Esophagus muscularis mucosa (tissue), 4 donors: ENCODE measurements around the gene GPR37L1. TPM values are rescaled to one million over a fixed set of nuclear protein-coding genes. Genes with fewer than 3 reads are reported as not detected.
A peak's percentile ranks its signal among the peaks of the same experiment; 100 is the strongest.

Experiments
- DNase-seq: peaks from one replicate; pipeline ENCODE4 v3.0.0-alpha.2; 2017; ENCODE audit errors: extremely low spot score
- H3K27ac ChIP-seq, 4 donors: fragments of 200-600 bp; sonication (generic); replicated peaks in 1 of 4; 1 replicate in 3 of 4; 2 replicates in 1 of 4; pipeline ENCODE4 v1.5.1; 2016 to 2019; ENCODE audit warnings: mild to moderate bottlenecking in 1 of 4
- H3K27me3 ChIP-seq, 4 donors: fragments of 200-600 bp; sonication (generic); one replicate each; pipeline versions ENCODE4 v1.5.1 to v1.6.0; 2016 to 2019
- H3K36me3 ChIP-seq, 4 donors: fragments of 200-600 bp; sonication (generic); one replicate each; pipeline ENCODE4 v1.5.1; 2016 to 2019
- H3K4me1 ChIP-seq, 4 donors: fragments of 200-600 bp; sonication (generic); one replicate each; pipeline ENCODE4 v1.5.1; 2016 to 2019
- H3K4me3 ChIP-seq, 4 donors: fragments of 200-600 bp; sonication (generic); 1 replicate in 2 of 4; 2 replicates in 2 of 4; pipeline ENCODE4 v1.5.1; 2016 to 2019; ENCODE audit warnings: mild to moderate bottlenecking in 4 of 4, moderate library complexity in 1 of 4
- H3K9me3 ChIP-seq, 4 donors: fragments of 200-600 bp; sonication (generic); 1 replicate in 3 of 4; 2 replicates in 1 of 4; pipeline ENCODE4 v1.5.1; 2016 to 2019
- EP300 ChIP-seq: sonication (generic); formaldehyde crosslinking; IDR thresholded peaks from one replicate; pipeline ENCODE4 v1.6.1; 2017; ENCODE audit warnings: antibody characterized with exemption
- POLR2A ChIP-seq: fragments of 450-650 bp; IDR thresholded peaks from one replicate; pipeline ENCODE4 v1.6.1; 2017; ENCODE audit warnings: antibody characterized with exemption, moderate library complexity, mild to moderate bottlenecking, low read depth
- POLR2AphosphoS5 ChIP-seq, 2 donors: sonication (generic); formaldehyde crosslinking; IDR thresholded peaks; one replicate each; pipeline ENCODE4 v1.6.1; 2017; ENCODE audit warnings: antibody characterized with exemption in 2 of 2
- WGBS: methylation state at CpG from one replicate; pipeline ENCODE4 v1.1.5; 2018; 5-methylcytosine and 5-hydroxymethylcytosine counted together
- intact Hi-C: fragments of 100-400 bp; cut with DNase I; formaldehyde crosslinking; loops from one replicate; pipeline ENCODE4 v1.15.1; 2023
- total RNA-seq, 4 donors: library from RNA; depleted of rRNA; stranded (reverse); fragments of >200 nt; gene quantifications; one replicate each; pipeline versions ENCODE4 v1.1.0 to v1.2.1, GENCODE V29; 2016
- TF ChIP-seq, protein P1 (sequence below), 3 experiments: fragments of 200-600 bp in 2 of 3; fragments of 450-650 bp in 1 of 3; sonication (generic) in 2 of 3; IDR thresholded peaks; one replicate each; pipeline ENCODE4 v1.5.1; 2017 to 2019; ENCODE audit warnings: antibody characterized with exemption in 3 of 3, mild to moderate bottlenecking in 2 of 3, moderate library complexity in 1 of 3

The GPR37L1 gene
- total RNA-seq, 4 donors from 2014 or later: 0.17 to 0.69 (median 0.58) TPM; not detected in 1

GRCh38 chr1:202078241-202078640 is 44.5 kb upstream of the GPR37L1 start:
- no peak for DNase-seq
- intact Hi-C loops: no loop called here
- Histone ChIP-seq H3K4me3 (no peak overlapping the region), H3K27ac (no peak overlapping the region), H3K9me3 (no peaks in the 10 kb centered on the region), H3K36me3 (no peaks in the 10 kb centered on the region), H3K4me1 (peaks cover 0 to 4% (median 0%) of the 10 kb centered on the region in 4 donors), H3K27me3 (no peaks in the 10 kb centered on the region)
- TF ChIP-seq POLR2AphosphoS5 (IDR thresholded peaks at IDR 0.05): no peak
- no peak for TF ChIP-seq EP300
- TF ChIP-seq POLR2A: no peak
- TF ChIP-seq, protein P1, sequence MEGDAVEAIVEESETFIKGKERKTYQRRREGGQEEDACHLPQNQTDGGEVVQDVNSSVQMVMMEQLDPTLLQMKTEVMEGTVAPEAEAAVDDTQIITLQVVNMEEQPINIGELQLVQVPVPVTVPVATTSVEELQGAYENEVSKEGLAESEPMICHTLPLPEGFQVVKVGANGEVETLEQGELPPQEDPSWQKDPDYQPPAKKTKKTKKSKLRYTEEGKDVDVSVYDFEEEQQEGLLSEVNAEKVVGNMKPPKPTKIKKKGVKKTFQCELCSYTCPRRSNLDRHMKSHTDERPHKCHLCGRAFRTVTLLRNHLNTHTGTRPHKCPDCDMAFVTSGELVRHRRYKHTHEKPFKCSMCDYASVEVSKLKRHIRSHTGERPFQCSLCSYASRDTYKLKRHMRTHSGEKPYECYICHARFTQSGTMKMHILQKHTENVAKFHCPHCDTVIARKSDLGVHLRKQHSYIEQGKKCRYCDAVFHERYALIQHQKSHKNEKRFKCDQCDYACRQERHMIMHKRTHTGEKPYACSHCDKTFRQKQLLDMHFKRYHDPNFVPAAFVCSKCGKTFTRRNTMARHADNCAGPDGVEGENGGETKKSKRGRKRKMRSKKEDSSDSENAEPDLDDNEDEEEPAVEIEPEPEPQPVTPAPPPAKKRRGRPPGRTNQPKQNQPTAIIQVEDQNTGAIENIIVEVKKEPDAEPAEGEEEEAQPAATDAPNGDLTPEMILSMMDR (IDR thresholded peaks at IDR 0.05): no peak
- 89% methylated on average over 3 of the region's 3 CpGs for WGBS

GRCh38 chr1:202081992-202082391 is 40.7 kb upstream of the GPR37L1 start:
- Histone ChIP-seq H3K27ac (no peak overlapping the region), H3K4me1 (peaks cover 0 to 14% (median 9%) of the 10 kb centered on the region in 4 donors), H3K36me3 (no peaks in the 10 kb centered on the region), H3K9me3 (no peaks in the 10 kb centered on the region), H3K27me3 (no peaks in the 10 kb centered on the region), H3K4me3 (no peak overlapping the region)
- WGBS: 77% methylated on average over 6 of the region's 6 CpGs
- TF ChIP-seq EP300 (no peak), POLR2A (no peak), POLR2AphosphoS5 (IDR thresholded peaks at IDR 0.05) (no peak)
- TF ChIP-seq, protein P1 (IDR thresholded peaks at IDR 0.05): no peak
- intact Hi-C loops: no loop called here
- no peak for DNase-seq

- DNase-seq: no peak
- H3K27me3 ChIP-seq: no peaks in the 10 kb centered on the region
- peaks cover 0 to 16% (median 9%) of the 10 kb centered on the region in 4 donors for H3K4me1 ChIP-seq
- 71% methylated on average over 16 of the region's 16 CpGs for WGBS
- H3K4me3 ChIP-seq: no peak overlapping the region
- no peaks in the 10 kb centered on the region for H3K9me3 ChIP-seq
- no peaks in the 10 kb centered on the region for H3K36me3 ChIP-seq
- peak overlapping the region in 1 of 4 donors; percentile 17 for H3K27ac ChIP-seq
- TF ChIP-seq, protein P1 (IDR thresholded peaks at IDR 0.05): no peak
- TF ChIP-seq EP300 (no peak), POLR2A (no peak), POLR2AphosphoS5 (IDR thresholded peaks at IDR 0.05) (no peak)
- intact Hi-C loops: no loop called here
These were observed 37.7 kb upstream of the GPR37L1 start for GRCh38 chr1:202084791-202085681.

- no peak for DNase-seq
- no peaks in the 10 kb centered on the region for H3K36me3 ChIP-seq
- H3K27me3 ChIP-seq: no peaks in the 10 kb centered on the region
- no peak overlapping the region for H3K4me3 ChIP-seq
- no peak for TF ChIP-seq EP300
- TF ChIP-seq, protein P1 (IDR thresholded peaks at IDR 0.05): no peak
- no peak for TF ChIP-seq POLR2AphosphoS5 (IDR thresholded peaks at IDR 0.05)
- TF ChIP-seq POLR2A: no peak
- H3K27ac ChIP-seq: peak overlapping the region in 1 of 4 donors; percentile 13
- 83% methylated on average over 7 of the region's 7 CpGs for WGBS
- peaks cover 0 to 16% (median 9%) of the 10 kb centered on the region in 4 donors for H3K4me1 ChIP-seq
- H3K9me3 ChIP-seq: no peaks in the 10 kb centered on the region
- intact Hi-C loops: no loop called here
These were observed 36.9 kb upstream of the GPR37L1 start for GRCh38 chr1:202085682-202086373.
